Hepatocyte (in vitro differentiated cells): ENCODE results near the gene MAP4K2. TPM values are rescaled to one million over a fixed set of nuclear protein-coding genes. Genes with fewer than 3 reads are reported as not detected.

Source experiments
- DNase-seq: peaks from one replicate; pipeline ENCODE4 v3.0.0-alpha.2; 2016; ENCODE audit warnings: low spot score
- H2AFZ ChIP-seq: fragments of 200-600 bp; sonication (generic); 2 replicates; pipeline ENCODE4 v1.6.0; 2016; ENCODE audit warnings: antibody characterized with exemption, mild to moderate bottlenecking
- H3K27ac ChIP-seq: fragments of 200-600 bp; sonication (generic); 2 replicates; pipeline ENCODE4 v1.5.1; 2016; ENCODE audit warnings: mild to moderate bottlenecking
- H3K27me3 ChIP-seq: fragments of 200-600 bp; sonication (generic); 2 replicates; pipeline ENCODE4 v1.6.1; 2016
- H3K36me3 ChIP-seq: fragments of 200-600 bp; sonication (generic); replicated peaks from 2 replicates; pipeline ENCODE4 v1.5.1; 2016; ENCODE audit warnings: low read depth; ENCODE audit not compliant: insufficient read depth
- H3K4me1 ChIP-seq: fragments of 200-600 bp; sonication (generic); 2 replicates; pipeline ENCODE4 v1.5.1; 2016; ENCODE audit warnings: mild to moderate bottlenecking, moderate library complexity; ENCODE audit not compliant: insufficient read depth
- H3K4me2 ChIP-seq: fragments of 200-600 bp; sonication (generic); 2 replicates; pipeline ENCODE4 v1.6.0; 2016
- H3K4me3 ChIP-seq: fragments of 200-600 bp; sonication (generic); 2 replicates; pipeline ENCODE4 v1.5.1; 2016; ENCODE audit warnings: mild to moderate bottlenecking
- H3K79me2 ChIP-seq: fragments of 200-600 bp; sonication (generic); 2 replicates; pipeline ENCODE4 v1.6.0; 2017; ENCODE audit warnings: mild to moderate bottlenecking
- H3K9me2 ChIP-seq: fragments of 200-600 bp; sonication (generic); replicated peaks from 2 replicates; pipeline ENCODE4 v1.6.0; 2017; ENCODE audit warnings: mild to moderate bottlenecking; ENCODE audit not compliant: insufficient read depth
- H3K9me3 ChIP-seq: fragments of 200-600 bp; sonication (generic); 2 replicates; pipeline ENCODE4 v1.5.1; 2016; ENCODE audit warnings: low read depth, mild to moderate bottlenecking
- H4K20me1 ChIP-seq: fragments of 200-600 bp; sonication (generic); 2 replicates; pipeline ENCODE4 v1.6.0; 2016; ENCODE audit warnings: mild to moderate bottlenecking; ENCODE audit not compliant: insufficient read depth, poor library complexity, severe bottlenecking
- EZH2 ChIP-seq: fragments of 200-600 bp; sonication (generic); IDR thresholded peaks from 2 replicates; pipeline ENCODE4 v1.6.1; 2016; ENCODE audit warnings: antibody characterized with exemption, mild to moderate bottlenecking, borderline replicate concordance
- EZH2phosphoT487 ChIP-seq: fragments of 200-600 bp; sonication (generic); IDR thresholded peaks from one replicate; pipeline ENCODE4 v1.6.1; 2018; ENCODE audit warnings: antibody characterized with exemption, mild to moderate bottlenecking, low read depth, moderate library complexity; ENCODE audit not compliant: unreplicated experiment, severe bottlenecking
- WGBS: methylation state at CpG from one replicate; pipeline ENCODE4 v1.1.6; 2016; ENCODE audit warnings: low lambda C conversion rate; ENCODE audit errors: missing lambda C conversion rate; 5-methylcytosine and 5-hydroxymethylcytosine counted together
- polyA plus RNA-seq: library from polyadenylated mRNA; unstranded; fragments of >200 nt; fragmentation: Nextera tagmentation; extraction: Ambion mirVana; gene quantifications from 2 replicates; pipeline ENCODE4 v1.2.1, GENCODE V29; 2016
- total RNA-seq: library from RNA; depleted of rRNA; stranded (reverse); fragments of >200 nt; gene quantifications from 2 replicates; pipeline ENCODE4 v1.2.3, GENCODE V29; 2014
- TF ChIP-seq, protein P1 (sequence below): fragments of 200-600 bp; sonication (generic); IDR thresholded peaks from 2 replicates; pipeline ENCODE4 v1.5.1; 2016; ENCODE audit warnings: antibody characterized with exemption, mild to moderate bottlenecking; ENCODE audit not compliant: poor library complexity

Gene MAP4K2
- total and polyA plus RNA-seq, 2 experiments from 2014 or later = 7.8 to 9.0 TPM

DNA sequence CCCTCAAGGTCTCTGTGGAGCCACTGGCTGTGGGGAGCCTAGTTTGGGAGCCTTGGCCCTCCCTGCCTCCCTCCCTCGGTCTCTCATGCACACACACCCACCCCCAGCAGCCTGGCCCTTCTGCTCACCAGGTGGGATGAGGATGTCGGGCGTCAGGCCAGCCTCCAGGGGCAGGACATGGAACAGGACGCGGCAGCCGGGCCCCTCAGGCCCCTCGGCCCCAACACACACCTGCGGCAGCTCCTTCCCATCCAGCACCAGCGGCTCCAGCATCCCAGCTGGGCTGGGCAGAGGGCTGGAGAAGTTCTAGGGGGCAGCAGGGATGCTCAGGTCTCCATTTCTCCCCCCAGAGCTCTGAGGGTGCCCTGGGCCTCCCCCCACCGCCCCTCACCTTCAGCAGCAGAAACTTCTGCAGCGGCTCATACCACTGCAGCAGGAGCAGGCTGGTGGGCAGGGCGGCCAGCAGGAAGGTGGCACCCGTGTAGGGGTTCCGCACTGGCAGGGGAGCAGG is 11.2 kb downstream of the MAP4K2 start:
- DNase-seq = no peak
- Histone ChIP-seq H3K4me2 (no peak overlapping the region), H3K9me3 (no peaks in the 10 kb centered on the region), H3K27ac (no peak overlapping the region), H3K27me3 (no peaks in the 10 kb centered on the region), H2AFZ (no peak overlapping the region), H3K9me2 (no peaks in the 10 kb centered on the region), H3K79me2 (no peaks in the 10 kb centered on the region), H3K36me3 (no peaks in the 10 kb centered on the region), H3K4me1 (no peaks in the 10 kb centered on the region), H3K4me3 (no peak overlapping the region), H4K20me1 (no peaks in the 10 kb centered on the region)
- WGBS = 90% methylated on average over 9 of the region's 14 CpGs
- no peak for TF ChIP-seq EZH2phosphoT487
- no peak for TF ChIP-seq EZH2
- TF ChIP-seq, protein P1, sequence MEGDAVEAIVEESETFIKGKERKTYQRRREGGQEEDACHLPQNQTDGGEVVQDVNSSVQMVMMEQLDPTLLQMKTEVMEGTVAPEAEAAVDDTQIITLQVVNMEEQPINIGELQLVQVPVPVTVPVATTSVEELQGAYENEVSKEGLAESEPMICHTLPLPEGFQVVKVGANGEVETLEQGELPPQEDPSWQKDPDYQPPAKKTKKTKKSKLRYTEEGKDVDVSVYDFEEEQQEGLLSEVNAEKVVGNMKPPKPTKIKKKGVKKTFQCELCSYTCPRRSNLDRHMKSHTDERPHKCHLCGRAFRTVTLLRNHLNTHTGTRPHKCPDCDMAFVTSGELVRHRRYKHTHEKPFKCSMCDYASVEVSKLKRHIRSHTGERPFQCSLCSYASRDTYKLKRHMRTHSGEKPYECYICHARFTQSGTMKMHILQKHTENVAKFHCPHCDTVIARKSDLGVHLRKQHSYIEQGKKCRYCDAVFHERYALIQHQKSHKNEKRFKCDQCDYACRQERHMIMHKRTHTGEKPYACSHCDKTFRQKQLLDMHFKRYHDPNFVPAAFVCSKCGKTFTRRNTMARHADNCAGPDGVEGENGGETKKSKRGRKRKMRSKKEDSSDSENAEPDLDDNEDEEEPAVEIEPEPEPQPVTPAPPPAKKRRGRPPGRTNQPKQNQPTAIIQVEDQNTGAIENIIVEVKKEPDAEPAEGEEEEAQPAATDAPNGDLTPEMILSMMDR = no peak

DNA sequence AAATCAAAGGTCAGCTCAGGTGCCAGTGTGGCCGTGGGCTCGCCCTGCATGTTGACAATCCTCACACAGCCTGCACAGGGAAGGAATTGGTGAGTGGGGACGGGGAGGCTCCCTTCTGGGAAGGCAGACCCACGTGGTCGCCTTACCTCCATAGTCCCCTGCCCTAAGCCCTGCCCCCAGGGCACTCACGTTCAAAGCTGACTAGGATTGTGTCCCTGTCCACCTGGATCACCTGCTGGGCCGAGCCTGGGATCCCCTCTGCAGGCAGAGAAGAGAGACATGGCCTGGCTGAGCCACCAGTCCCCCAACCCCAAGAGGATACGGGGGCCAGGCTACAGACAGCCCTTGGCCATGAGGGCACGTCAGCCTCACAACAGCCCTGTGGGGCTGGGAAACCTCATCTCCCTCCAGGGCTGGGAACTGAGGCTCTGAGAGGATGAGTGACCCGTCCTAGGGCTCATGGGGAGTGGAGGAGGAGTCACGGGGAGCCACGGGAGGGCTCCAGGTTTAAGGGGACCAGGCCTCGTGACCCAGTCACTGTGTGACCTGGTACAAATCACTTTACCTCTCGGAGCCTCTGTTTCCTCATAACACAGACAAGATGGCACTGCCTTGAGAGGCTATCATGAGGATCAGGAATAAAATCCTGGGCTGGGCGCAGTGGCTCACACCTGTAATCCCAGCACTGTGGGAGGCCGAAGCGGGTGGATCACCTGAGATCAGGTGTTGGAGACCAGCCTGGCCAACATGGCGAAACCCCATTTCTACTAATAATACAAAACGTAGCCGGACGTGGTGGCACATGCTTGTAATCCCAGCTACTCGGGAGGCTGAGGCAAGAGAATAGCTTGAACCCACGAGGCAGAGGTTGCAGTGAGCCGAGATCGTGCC is 12.6 kb downstream of the MAP4K2 start:
- no peak for DNase-seq
- no peaks in the 10 kb centered on the region for H4K20me1 ChIP-seq
- no peaks in the 10 kb centered on the region for H3K9me3 ChIP-seq
- WGBS = 92% methylated on average over 24 of the region's 25 CpGs
- H3K27me3 ChIP-seq = no peaks in the 10 kb centered on the region
- no peak overlapping the region for H2AFZ ChIP-seq
- no peaks in the 10 kb centered on the region for H3K79me2 ChIP-seq
- no peaks in the 10 kb centered on the region for H3K4me1 ChIP-seq
- TF ChIP-seq EZH2 (no peak), EZH2phosphoT487 (no peak)
- TF ChIP-seq, protein P1 = no peak
- no peaks in the 10 kb centered on the region for H3K9me2 ChIP-seq
- no peaks in the 10 kb centered on the region for H3K36me3 ChIP-seq
- H3K4me2 ChIP-seq = no peak overlapping the region
- no peak overlapping the region for H3K27ac ChIP-seq
- no peak overlapping the region for H3K4me3 ChIP-seq

DNA sequence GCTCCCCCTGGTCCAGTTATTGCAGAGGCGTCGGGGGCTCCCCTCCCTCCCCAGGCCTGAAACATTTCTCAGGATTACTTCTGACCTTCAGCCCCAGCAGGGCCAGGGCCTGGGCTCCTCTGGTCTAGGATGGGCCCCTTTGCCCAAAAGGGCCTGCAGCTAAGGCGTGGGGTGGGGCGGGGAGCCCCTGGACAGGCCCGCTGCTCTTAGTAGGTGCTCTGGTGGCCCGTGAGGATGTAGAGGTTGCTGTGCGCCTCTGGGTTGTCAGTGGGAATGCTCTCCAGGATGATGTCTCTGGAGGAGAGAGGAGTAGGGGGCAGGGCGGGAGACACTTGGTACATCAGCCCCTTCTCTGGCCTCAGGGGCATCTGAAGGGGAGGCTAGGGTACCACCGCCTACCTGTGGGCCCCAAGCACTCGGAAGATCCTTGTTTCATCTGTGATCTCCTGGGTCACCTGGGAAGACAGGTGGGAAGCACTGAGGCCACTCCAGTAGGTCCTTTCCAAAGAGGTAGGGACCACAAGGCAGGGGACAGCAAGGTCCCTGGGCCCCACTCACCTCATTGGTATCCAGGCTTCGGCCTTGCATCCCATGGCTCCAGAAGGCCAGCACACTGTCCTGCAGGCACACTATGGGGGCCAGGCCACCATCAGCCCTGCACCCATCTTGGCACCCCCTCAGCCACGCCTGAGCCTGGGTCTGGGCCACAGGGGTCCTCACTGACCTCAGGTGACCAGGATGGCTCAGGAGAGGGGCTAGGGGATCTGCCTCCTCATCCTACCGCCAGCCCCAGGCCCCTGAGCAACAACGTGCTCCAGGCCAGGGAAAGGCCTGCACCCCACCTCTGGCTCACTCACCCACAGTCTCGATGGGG is 13.4 kb downstream of the MAP4K2 start:
- no peaks in the 10 kb centered on the region for H3K4me1 ChIP-seq
- H3K4me3 ChIP-seq = no peak overlapping the region
- H4K20me1 ChIP-seq = no peaks in the 10 kb centered on the region
- H3K9me3 ChIP-seq = no peaks in the 10 kb centered on the region
- H3K4me2 ChIP-seq = no peak overlapping the region
- no peak overlapping the region for H2AFZ ChIP-seq
- H3K27me3 ChIP-seq = no peaks in the 10 kb centered on the region
- no peak overlapping the region for H3K27ac ChIP-seq
- TF ChIP-seq, protein P1 = no peak
- TF ChIP-seq EZH2 (no peak), EZH2phosphoT487 (no peak)
- H3K36me3 ChIP-seq = no peaks in the 10 kb centered on the region
- H3K79me2 ChIP-seq = no peaks in the 10 kb centered on the region
- H3K9me2 ChIP-seq = no peaks in the 10 kb centered on the region
- no peak for DNase-seq
- WGBS = 91% methylated on average over 15 of the region's 15 CpGs
